GM21528 (cell line): ENCODE measurements around the gene CERS5.
"Not testable (repeated sequence)": the region's sequence is repeated elsewhere in the genome, so short reads cannot be mapped to it uniquely, and the experiment has no call there.

Source experiments
- ATAC-seq: cut with Tn5 transposase; IDR thresholded peaks from one replicate; pipeline ENCODE4 v1.9.1; 2021; ENCODE audit warnings: mild to moderate bottlenecking, moderate library complexity; ENCODE audit not compliant: unreplicated experiment, low FRiP score

CERS5 gene

DNA sequence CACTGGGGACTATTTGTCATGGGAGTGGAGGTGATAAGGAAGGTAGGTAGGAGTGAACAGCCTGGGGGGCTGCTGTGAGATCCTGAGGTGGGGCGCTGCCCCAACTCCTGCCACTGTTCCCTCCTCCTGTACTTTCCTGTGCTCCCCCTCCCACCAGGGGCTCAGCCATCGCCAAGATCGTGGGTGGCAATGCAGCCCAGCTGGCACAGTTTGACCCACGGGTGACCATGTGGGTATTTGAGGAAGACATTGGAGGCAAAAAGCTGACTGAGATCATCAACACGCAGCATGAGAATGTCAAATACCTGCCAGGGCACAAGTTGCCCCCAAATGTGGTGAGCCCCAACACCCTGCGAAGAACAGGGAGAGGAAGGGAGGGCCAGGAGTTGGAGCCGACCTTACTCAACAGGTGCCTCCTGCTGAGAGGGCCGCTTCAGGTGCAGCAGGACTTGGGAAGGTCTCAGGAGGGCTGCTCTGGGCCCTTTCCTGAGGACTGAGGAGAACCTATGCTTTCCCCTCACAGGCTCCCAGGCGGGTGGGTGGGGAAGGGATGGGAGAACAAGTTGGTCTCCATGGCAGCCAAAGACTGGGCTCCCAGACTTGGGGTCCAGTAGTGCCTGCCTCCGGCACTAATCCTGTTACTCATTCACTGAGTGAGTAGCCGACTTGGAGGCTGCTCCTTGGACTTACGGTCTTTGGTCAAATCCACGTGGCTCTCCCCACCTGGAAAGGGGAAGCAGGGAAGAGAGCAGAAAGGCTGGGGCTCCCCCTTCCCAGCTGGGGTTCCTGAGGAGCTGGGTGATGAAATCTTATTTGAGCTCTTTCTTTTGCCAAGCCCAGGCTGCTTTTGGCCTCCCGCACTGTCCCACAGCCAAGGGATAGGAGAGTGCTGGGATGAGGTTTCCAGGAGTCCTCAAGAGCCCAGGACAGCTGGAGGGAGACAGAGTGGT lies 62.5 kb downstream of the CERS5 start:
- ATAC-seq: no peak

DNA sequence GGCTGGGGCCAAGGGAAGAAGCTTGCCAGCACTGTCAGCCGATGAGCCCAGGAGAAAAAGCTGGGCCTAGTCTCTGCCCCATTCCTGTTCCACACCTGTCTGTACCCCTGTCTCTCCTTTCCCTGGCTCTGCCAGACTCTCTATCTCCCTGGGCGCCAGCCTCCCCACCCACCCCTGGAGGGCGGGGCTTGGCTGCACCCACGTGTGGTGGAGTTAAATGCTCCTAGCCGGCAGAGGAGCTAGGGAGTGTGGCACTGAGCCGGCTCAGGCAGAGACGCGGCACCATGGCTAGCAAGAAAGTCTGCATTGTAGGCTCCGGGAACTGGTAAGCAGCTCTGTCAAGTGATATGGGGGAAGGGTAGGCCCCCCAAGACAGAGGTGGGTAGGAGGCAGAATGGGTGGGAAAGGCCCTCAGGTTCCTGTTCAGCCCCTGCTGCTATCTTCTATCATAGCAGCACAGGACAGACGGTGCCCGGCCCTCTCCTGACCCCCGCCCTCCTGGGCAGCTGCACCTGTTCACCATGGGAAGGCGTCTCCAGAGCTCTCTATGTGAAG lies 63.3 kb downstream of the CERS5 start, which contains the start of gene GPD1:
TSS of gene GPD1 (plus strand) at position 242 of the 555 bp plus-strand sequence. CDS start at position 285, 43 bp downstream.
- ATAC-seq: no peak

DNA sequence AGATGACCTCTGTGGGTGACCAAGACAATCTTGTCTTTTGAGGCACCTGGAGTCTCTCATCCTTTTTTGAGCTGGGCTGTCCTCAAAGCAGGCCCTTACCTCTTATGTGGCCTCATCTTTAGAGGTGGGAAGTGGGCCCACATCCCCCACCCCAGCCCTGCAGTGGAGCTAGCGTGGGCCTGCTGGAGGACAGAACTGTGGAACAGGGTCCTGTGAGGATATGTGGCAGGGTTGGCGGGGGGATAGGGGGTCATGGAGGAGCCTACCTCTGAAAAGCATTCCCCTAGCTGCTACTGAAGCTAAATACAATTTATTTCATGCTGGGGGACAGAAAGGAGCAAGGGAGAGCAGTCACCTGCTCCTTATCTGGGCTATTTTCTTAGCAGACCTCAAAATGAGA lies 63.8 kb downstream of the CERS5 start:
- no peak for ATAC-seq

DNA sequence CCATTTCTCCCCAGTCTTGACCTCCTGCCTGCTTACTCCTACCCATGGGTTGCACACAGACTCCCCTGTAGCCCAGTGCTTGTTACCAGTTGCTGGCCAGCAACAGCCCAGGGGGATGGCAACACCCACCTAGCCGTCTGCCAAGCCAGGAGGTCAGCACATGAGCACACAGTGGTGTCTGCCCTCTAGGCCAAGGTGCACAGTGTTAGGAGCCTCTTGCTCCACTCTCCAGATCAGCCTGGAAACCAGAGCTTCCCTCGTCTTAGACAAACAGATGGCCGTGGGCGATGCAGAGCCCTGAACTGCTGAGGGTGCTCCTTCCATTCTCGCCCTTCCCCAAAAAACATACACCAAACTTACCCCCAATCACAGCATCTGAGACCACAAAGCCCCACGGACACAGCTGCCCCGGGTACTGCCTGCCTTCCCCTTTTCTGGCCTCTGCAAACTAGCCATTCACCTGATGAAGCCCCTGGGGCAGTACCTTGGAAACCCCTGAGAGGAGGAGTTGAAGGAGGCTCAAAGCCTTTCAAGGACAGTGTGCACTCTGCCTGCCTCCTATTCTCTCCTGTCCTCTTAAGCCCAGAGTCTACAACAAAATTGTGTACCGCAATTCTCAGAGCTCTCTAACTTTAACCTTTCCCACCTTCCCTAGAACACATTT lies 64.4 kb downstream of the CERS5 start:
- ATAC-seq: no peak

DNA sequence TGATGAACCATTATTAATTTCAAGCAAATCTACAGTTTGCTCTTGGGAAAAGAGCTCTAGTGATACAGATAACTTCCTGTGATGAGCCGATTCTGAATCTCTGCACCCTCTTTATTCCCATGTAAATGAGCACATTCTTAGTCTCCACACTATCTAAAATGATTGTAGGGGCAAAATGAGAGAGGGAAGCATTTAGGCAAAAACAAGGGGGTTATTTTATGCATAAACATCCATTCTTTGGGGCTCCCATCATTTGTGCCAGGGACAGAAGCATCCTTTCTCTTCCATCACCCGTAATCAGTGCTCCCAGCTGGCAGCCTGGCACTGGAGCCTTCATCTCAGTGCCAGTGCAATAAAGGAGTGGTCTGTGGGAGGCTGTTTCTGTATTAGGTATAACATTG lies 65.0 kb downstream of the CERS5 start:
- ATAC-seq: no peak

DNA sequence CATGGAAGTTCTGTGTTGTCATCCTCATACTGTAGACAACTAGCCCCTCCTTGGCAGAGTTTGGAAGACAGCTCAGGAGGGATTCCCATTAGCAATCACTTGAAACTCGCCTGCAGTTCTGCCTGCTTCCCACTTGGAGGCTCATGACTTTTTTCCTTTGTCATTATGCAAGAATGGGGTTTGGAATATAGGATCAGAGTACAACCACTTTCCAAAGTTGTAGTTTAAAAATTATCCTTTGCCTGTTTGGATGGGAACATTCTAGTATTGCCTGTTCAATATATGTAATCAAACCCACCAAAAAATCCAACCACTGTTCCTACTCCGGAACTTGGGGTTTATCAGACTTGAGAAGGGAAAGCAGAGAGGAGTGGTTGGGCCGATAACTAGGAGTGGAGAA lies 65.5 kb downstream of the CERS5 start:
- no peak for ATAC-seq

DNA sequence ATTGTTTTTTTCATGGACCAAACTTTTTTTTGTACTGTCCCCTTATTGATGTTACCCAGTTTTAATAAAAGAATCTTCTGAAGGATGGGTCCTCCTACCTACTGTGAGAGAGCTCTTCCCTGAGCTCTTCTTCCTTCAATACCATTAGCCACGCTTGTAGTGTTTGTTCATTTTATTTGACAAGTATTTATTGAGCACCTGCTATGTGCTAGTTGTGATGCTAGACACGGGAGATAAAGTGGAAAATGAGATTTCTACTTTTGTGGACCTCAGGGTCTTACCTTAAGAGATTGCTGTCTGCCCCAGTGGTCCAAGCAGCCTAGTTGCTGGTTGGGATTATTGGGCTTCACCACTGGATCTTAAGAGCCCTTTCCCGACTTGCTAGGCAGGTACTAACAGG lies 66.6 kb downstream of the CERS5 start:
- no peak for ATAC-seq

DNA sequence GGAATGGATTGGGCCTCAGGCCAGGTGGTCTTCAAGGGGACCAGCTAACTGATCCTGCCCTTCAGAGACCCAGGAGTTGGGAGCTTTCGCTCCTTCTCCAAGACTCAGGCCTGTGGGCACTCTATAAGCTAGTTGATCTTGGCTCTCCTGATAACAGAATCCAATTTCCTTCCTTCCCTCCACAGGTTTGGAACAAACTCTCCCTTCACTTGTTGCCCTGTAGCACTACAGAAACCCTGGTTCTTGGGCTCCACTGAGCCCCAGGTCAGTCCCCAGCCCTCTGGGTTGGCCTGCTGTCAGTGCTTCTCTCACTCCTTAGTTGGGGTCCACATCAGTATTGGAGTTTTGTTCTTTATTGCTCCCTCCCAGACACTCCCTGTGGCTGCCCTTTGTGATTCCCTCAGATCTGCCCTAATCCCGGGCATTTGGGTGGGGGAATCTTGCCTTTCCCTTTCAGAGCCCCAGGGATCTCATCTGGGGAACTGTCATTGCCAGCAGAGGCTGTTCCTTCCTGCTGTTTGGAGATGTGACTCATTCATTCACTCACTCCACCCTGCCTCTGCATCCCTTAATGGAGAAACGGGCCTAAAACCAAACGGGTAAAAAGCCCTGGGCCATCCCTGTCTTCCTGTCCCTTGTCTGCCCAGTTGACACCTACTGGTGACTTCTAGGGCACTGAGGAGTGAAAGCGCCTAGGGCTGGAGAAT lies 67.7 kb downstream of the CERS5 start:
- ATAC-seq: no peak

DNA sequence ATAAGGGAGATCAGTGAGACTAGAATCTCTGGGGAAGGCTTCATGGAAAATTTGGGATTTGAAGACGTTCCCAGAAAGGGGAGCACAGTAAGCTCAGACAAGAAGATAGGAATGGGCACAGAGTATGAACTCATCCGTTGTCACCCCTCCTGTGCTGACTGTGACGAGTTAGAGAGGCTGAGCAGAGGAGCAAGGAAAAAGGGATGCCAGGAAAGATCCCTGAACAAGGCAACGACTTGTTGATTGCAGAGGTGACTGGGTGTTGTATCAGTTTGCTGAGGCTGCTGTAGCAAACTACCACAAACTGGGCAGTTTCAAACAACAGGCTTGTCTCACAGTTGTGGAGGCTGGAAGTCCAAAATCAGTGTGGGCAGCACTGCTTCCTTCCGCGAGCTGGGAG lies 69.2 kb downstream of the CERS5 start:
- ATAC-seq: no peak

DNA sequence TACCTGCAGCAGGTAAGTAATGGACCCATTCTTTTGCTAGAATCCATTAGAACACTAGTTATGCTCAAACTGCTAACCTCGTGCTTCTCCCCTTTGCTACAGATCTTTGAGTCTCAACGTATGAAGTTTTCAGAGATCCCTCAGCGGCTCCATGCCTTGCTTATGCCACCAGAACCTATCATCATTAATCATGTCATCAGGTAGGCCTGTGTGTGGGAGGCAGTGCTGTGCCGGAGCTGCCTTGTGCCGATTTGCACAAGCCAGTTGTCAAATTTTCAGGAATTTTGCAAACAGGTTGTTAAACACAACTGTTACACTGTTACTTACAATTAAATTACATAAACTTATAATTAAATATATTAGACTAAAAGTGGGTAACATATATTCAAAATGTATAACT lies 76.8 kb downstream of the CERS5 start:
- no peak for ATAC-seq

DNA sequence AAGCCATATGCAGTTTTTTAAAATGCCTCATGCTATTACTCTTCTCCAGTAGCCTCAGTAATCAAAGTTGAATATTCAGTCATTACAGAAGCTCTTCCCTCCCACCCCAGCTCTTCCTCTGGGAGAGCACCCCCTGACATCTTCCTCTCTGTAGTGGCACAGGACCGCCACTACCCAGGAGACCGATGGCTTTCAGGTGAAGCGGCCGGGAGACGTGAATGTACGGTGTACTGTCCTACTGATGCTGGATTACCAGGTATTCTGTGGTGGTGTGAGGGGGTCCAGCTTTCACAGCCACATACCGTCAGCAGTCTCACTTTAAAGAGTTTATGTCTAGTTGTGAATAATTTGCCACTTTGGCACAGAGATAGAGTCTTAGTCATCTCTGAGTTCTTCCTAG lies 77.4 kb downstream of the CERS5 start:
- no peak for ATAC-seq

DNA sequence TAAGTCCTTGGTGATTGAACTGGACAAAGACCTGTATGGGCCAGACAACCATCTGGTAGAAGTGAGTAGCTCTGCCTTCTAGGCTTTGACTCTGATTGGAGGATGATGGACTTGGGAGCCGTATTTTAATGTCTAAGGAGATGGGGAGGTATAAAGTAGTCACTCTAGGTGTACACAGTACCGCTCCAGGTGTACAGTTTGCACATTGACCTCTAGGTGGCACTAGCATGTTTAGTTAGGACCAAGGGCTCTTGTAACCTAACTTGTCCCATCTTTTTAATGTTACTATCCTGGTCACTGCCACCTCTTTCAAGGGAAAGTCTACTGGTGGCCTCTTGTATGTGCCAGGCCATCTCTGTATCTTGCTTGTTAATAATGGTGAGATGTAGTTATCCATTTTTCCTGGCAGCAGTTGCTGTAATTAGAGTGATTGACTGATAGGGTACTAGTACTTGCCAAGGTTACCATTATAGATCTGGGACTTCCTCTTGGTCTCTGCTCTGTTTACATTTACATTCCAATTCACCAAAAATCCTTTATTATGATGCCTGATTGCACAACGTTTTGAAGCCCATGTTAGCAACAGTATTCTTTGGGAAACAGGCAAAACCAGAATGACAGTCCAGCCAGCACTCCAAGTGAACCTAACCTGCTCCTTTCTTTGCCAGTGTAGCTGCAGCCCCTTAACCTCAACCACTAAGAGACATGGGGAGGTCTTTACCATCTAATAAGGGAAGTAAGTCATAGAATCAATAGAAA lies 78.4 kb downstream of the CERS5 start:
- no peak for ATAC-seq

DNA sequence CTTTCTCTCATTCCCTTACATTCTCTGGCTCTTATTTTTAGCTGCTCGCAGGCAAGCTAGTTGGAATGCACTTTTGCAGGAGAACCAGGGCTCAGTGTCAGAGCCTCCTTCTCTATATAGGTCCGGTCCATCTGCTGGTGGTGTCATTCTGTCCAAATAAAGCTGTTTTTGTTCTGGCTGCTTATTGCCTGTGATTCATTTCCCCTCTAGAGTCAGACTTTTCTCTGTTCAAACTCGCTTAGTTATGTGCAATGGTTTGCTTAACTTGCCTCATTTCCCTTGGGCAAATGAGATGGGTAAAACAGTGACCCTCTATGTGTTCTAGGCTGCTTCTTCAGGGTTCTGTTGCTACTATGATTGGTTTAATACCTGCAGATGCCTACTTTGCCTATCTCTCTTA lies 79.2 kb downstream of the CERS5 start:
- no peak for ATAC-seq

DNA sequence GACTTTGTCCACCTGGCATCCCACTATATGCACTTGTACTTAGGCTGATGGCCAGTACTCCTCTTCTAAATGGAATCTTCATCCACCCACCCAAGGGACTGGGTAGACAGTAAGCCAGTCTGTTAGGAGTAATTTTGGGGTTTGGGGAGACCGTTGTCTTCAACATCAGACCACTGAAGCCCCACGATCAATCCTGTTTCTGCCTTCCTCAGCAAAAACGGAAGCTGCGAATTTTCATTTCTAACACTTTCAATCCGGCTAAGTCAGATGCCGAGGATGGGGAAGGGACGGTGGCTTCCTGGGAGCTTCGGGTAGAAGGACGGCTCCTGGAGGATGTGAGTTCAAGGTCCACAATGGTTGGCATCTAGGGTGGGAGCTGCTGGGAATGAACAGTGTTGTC lies 80.0 kb downstream of the CERS5 start:
- ATAC-seq: no peak

DNA sequence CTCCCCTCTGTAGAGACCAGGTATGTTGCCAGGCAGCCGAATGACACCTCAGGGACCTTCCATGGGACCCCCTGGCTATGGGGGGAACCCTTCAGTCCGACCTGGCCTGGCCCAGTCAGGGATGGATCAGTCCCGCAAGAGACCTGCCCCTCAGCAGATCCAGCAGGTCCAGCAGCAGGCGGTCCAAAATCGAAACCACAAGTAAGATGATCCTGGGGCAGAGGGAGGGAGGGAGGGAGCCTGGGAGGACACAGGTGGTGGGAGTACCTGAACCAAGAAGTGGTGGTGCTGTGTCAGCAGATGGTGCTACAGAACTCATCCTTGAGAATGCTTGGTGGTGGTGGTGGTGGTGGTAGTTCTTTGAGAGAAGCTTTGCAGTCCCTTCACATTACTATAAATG lies 81.0 kb downstream of the CERS5 start:
- ATAC-seq: no peak

DNA sequence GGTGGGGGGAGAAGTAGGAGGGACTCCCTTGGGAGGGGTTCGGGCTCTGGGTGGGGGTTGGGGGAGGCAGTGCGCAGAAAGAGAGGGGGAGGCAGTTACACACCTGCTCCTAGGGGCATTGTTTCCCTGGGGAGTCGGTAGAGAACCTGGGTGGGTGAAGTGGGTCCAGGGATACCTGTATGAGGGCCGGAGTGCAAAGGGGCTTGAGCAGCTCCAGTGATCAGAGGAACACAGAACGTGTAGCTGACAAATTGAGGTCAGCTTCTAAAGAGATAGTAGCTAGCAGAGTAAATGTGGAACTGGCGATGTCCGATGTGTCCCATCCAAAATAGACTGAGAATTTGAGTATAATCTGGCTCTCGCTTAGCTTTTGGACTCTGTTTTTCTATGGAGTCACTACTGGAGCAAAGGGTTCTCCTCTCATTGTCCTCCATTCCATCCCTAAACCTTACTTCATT lies 81.5 kb downstream of the CERS5 start:
- ATAC-seq: no peak

DNA sequence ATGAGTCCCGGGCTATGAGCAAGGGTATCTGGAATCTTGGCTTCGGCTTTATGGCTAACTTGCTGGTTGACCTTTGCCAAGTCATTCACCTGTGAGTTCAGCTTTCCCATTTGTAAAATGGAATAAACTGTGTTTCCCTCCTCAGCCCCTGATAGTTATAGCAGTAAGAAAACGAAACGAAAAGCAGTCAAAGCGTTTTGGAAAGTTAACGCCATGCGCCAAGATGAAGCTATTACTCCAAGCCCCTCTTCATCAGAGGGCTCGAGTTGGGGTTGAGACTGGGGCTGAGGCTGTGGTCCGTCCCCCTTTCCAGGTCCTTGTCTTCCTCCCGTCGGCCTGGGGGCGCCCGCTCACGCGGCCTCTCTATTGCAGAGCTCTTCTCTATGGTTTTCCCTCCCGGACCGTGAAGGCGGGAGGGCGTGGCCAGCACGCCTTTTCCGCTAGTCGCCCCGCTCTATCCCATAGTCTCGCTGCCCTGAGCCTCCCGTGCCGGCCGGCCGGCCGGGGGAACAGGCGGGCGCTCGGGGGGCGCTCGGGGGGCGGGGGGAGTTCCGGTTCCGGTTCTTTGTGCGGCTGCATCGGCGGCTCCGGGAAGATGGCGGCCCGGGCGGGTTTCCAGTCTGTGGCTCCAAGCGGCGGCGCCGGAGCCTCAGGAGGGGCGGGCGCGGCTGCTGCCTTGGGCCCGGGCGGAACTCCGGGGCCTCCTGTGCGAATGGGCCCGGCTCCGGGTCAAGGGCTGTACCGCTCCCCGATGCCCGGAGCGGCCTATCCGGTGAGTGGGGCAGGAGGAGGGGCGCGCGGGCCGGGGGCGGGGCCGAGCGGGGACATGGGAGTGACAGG lies 82.2 kb downstream of the CERS5 start, which contains the start of gene SMARCD1:
TSS of gene SMARCD1 (plus strand) at position 568 of the 840 bp plus-strand sequence. CDS start at position 596, 28 bp downstream.
- ATAC-seq: peak; percentile 67

DNA sequence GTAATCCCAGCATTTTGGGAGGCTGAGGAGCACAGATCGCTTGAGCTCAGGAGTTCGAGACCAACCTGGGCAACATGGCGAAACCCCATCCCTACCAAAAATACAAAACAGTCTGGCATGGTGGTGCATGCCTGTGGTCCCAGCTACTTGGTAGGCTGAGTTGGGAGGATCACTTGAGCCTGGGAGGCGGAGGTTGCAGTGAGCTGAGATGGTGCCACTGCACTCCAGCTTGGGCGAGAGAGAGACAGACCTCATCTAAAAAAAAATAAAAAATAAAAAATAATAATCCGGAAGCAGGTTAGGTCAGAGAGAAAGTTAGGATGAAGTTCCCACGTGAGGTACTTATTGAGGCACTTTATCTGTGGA lies 82.8 kb downstream of the CERS5 start:
- ATAC-seq: not testable (repeated sequence)

DNA sequence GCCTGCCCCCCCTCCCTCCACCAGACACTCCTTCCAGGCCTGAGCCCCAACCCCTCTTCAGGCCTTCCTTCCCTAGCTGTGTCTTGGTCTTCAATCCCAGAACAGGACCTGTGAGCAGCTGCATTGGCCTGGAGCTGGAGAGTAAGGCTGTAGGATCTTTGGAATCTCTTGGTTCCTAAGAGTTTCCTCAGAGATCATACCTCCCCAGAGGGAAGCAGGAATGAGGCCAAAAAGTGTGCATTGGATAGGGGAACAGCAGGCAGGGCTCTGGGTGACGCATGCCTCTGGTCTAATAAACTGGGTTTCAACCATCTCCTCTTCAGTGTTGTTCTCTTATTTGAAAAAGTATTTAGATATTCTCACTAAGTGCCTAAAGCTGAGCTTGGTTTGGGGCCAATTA lies 83.9 kb downstream of the CERS5 start:
- no peak for ATAC-seq
